DND-41 (cell line): ENCODE measurements around the gene FRY.

ENCODE experiments used
- CTCF ChIP-seq: IDR thresholded peaks from 2 replicates; pipeline ENCODE4 v1.5.1; 2012; ENCODE audit warnings: borderline replicate concordance, low read length, moderate library complexity, mild to moderate bottlenecking; ENCODE audit not compliant: poor library complexity, severe bottlenecking; ENCODE audit errors: extremely low read depth
- EZH2 ChIP-seq: IDR thresholded peaks from 3 replicates; pipeline ENCODE4 v1.6.1; 2012; ENCODE audit warnings: borderline replicate concordance, low read depth, mild to moderate bottlenecking, moderate library complexity, low read length, inconsistent platforms; ENCODE audit not compliant: severe bottlenecking

- TF ChIP-seq CTCF, result no peak
- TF ChIP-seq EZH2, result no peak
Measured at GRCh38 chr13:32011971-32012370, 19.6 kb upstream of the FRY start.
